ENCODE results near the gene CHRND. TPM values are rescaled to one million over a fixed set of nuclear protein-coding genes. Genes with fewer than 3 reads are reported as not detected.

Gene CHRND
- total and polyA plus RNA-seq, 2 of the 13 experiments (the other 11 are each of a cell fraction or from before 2014, with no cell fraction given) = 0.18 TPM; not detected in 1

- TF ChIP-seq ARID3A (IDR thresholded peaks at IDR 0.05; ENCODE audit: low read depth, low read length) = no peak
- TF ChIP-seq ZMAT3 (CRISPR knock-in tag; conservative IDR thresholded peaks at IDR 0.05) = no peak
- TF ChIP-seq ZNF7 (CRISPR knock-in tag; IDR thresholded peaks at IDR 0.05) = no peak
- TF ChIP-seq, protein P1, sequence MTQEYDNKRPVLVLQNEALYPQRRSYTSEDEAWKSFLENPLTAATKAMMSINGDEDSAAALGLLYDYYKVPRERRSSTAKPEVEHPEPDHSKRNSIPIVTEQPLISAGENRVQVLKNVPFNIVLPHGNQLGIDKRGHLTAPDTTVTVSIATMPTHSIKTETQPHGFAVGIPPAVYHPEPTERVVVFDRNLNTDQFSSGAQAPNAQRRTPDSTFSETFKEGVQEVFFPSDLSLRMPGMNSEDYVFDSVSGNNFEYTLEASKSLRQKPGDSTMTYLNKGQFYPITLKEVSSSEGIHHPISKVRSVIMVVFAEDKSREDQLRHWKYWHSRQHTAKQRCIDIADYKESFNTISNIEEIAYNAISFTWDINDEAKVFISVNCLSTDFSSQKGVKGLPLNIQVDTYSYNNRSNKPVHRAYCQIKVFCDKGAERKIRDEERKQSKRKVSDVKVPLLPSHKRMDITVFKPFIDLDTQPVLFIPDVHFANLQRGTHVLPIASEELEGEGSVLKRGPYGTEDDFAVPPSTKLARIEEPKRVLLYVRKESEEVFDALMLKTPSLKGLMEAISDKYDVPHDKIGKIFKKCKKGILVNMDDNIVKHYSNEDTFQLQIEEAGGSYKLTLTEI (CRISPR knock-in tag; conservative IDR thresholded peaks at IDR 0.05) = no peak
Observed at GRCh38 chr2:232497348-232497747, 28.6 kb upstream of the CHRND start (continued).

DNA sequence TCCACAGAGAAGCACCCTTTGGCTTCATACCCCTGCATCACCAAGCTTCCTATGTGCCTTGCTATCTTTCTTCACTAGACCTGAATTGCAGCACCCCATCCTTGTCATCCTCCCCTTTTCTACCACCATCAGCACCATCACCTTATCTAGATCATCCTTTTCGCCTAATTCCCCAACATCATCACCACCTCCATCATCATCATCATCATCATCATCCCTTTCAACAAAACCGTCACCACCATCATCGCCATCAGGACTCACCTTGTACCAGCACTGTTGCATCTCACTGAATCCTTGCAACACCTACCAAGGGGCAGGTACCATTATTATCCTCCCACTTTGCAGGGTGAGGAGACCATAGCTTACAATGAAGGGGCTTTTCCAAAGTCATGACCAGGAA, 27.5 kb upstream of the CHRND start:
- Histone ChIP-seq H3K27ac (ENCODE audit: extremely low read length, insufficient read depth, low read length) (no peak overlapping the region), H3K9me3 (ENCODE audit: low read length) (no peaks in the 10 kb centered on the region), H2AFZ (ENCODE audit: low read length) (no peak overlapping the region), H4K20me1 (ENCODE audit: insufficient read depth, low read length) (no peaks in the 10 kb centered on the region), H3K9ac (ENCODE audit: insufficient read depth, low read depth, low read length) (no peak overlapping the region), H3K79me2 (ENCODE audit: insufficient read depth, low read length) (no peaks in the 10 kb centered on the region), H3K4me3 (replicated peaks in 1 of 3; ENCODE audit: insufficient read depth in 1 of 3, low read depth in 2 of 3, low read length in 3 of 3) (no peak overlapping the region), H3K27me3 (ENCODE audit: control insufficient read depth in 1 of 2, insufficient read depth in 2 of 2, low read length in 2 of 2) (peaks cover 17 to 86% of the 10 kb centered on the region in 2 experiments), H3K4me1 (ENCODE audit: insufficient read depth, low read length) (peaks cover 6% of the 10 kb centered on the region), H3K36me3 (replicated peaks in 1 of 2; ENCODE audit: control insufficient read depth in 1 of 2, insufficient read depth in 2 of 2, low read length in 2 of 2) (no peaks in the 10 kb centered on the region), H3K4me2 (ENCODE audit: low read depth, low read length) (no peak overlapping the region)
- BruUV-seq (replicated peaks) = no TSS peak
- DNase-seq (ENCODE audit: low spot score) (no peak), FAIRE-seq (no peak), ATAC-seq (no peak)
- intact Hi-C loops (cut with micrococcal nuclease; ENCODE audit: unreplicated experiment) = no loop called here
- CTCF ChIA-PET (ENCODE audit: low intra/inter-chr PET ratio, low total read pairs) = no interaction called here
- in situ Hi-C loops (cut with HindIII; ENCODE audit: extremely low pct_ligation_motif_present, low pct_unique_long_range_greater_than_20kb) = no loop called here
- no peak for TF ChIP-seq NCOR1 (IDR thresholded peaks at IDR 0.05; ENCODE audit: borderline replicate concordance, low read length)
- peak; percentile 88 for TF ChIP-seq CREB1 (IDR thresholded peaks at IDR 0.05)
- no peak for TF ChIP-seq CREB1 (CRISPR knock-in tag; IDR thresholded peaks at IDR 0.05)
- WGBS (ENCODE audit: low lambda C conversion rate) = 28% methylated on average over 3 of the region's 3 CpGs
- POLR2A ChIA-PET = no interaction called here
